OCI-LY3 (cell line): Measurements from ENCODE around the gene TJP3.

Experiments
- H2AFZ ChIP-seq: fragments of 200-600, 300-600 bp; shearing (Covaris generic); 2 replicates; pipeline ENCODE4 v1.6.0; 2014; ENCODE audit warnings: antibody characterized with exemption, low read depth, low read length
- H3K27ac ChIP-seq: fragments of 200-600, 300-600 bp; sonication (generic); 2 replicates; pipeline ENCODE4 v1.5.1; 2014; ENCODE audit warnings: mild to moderate bottlenecking, low read length, moderate library complexity, mixed read lengths
- H3K27me3 ChIP-seq: fragments of 200-600, 300-600 bp; sonication (generic); 2 replicates; pipeline ENCODE4 v1.6.1; 2014; ENCODE audit warnings: low read depth, low read length, mixed read lengths
- H3K36me3 ChIP-seq: fragments of 200-600, 300-600 bp; sonication (generic); replicated peaks from 2 replicates; pipeline ENCODE3; 2014; ENCODE audit warnings: low read depth, low read length, mixed read lengths
- H3K4me1 ChIP-seq: fragments of 300-600, 200-600 bp; sonication (generic); 2 replicates; pipeline ENCODE4 v1.6.1; 2014; ENCODE audit warnings: low read length, mixed read lengths
- H3K4me2 ChIP-seq: fragments of 200-600, 300-600 bp; sonication (generic); 2 replicates; pipeline ENCODE4 v1.6.1; 2014; ENCODE audit warnings: low read length, mixed read lengths
- H3K4me3 ChIP-seq: fragments of 300-600, 200-600 bp; sonication (generic); 2 replicates; pipeline ENCODE4 v1.5.1; 2014; ENCODE audit warnings: antibody characterized with exemption, mild to moderate bottlenecking, low read length, moderate library complexity
- H3K79me2 ChIP-seq: fragments of 300-600, 200-600 bp; shearing (Covaris generic); 2 replicates; pipeline ENCODE4 v1.6.1; 2014; ENCODE audit warnings: mild to moderate bottlenecking, low read length, mixed read lengths
- H3K9ac ChIP-seq: fragments of 300-600, 200-600 bp; shearing (Covaris generic); 2 replicates; pipeline ENCODE4 v1.6.0; 2014; ENCODE audit warnings: mild to moderate bottlenecking, low read length, moderate library complexity
- H3K9me3 ChIP-seq: fragments of 200-600, 300-600 bp; shearing (Covaris generic); 2 replicates; pipeline ENCODE4 v1.6.1; 2014; ENCODE audit warnings: low read length, mixed read lengths; ENCODE audit not compliant: insufficient read depth
- H4K20me1 ChIP-seq: fragments of 200-600, 300-600 bp; sonication (generic); 2 replicates; pipeline ENCODE4 v1.6.1; 2016; ENCODE audit warnings: low read length, mixed read lengths; ENCODE audit not compliant: insufficient read depth
- CTCF ChIP-seq: fragments of 200-600, 300-600 bp; sonication (generic); IDR thresholded peaks from 2 replicates; pipeline ENCODE4 v1.5.1; 2014; ENCODE audit warnings: antibody characterized with exemption, low read length, low read depth
- EZH2phosphoT487 ChIP-seq: fragments of 200-600 bp; shearing (Covaris generic); IDR thresholded peaks from 2 replicates; pipeline ENCODE4 v1.6.1; 2018; ENCODE audit warnings: antibody characterized with exemption, mixed run types, low read depth

TJP3 gene

GRCh38 chr19:3710265-3710812 is 2.2 kb downstream of the TJP3 start:
- Histone ChIP-seq H2AFZ (no peak overlapping the region), H3K27ac (no peak overlapping the region), H3K27me3 (peaks cover 11% of the 10 kb centered on the region; the same call in 1 of the 2 replicates), H3K79me2 (no peaks in the 10 kb centered on the region), H3K36me3 (no peaks in the 10 kb centered on the region), H3K4me3 (no peak overlapping the region), H4K20me1 (no peaks in the 10 kb centered on the region), H3K9me3 (no peaks in the 10 kb centered on the region), H3K9ac (no peak overlapping the region), H3K4me1 (no peaks in the 10 kb centered on the region), H3K4me2 (no peak overlapping the region)
- TF ChIP-seq CTCF (no peak), EZH2phosphoT487 (no peak)

- Histone ChIP-seq H3K4me1 (no peaks in the 10 kb centered on the region), H2AFZ (no peak overlapping the region), H3K4me3 (no peak overlapping the region), H3K27ac (no peak overlapping the region), H4K20me1 (no peaks in the 10 kb centered on the region), H3K9me3 (no peaks in the 10 kb centered on the region), H3K4me2 (no peak overlapping the region), H3K9ac (no peak overlapping the region), H3K36me3 (no peaks in the 10 kb centered on the region), H3K79me2 (no peaks in the 10 kb centered on the region), H3K27me3 (peaks cover 9% of the 10 kb centered on the region; the same call in 1 of the 2 replicates)
- no peak for TF ChIP-seq EZH2phosphoT487
- TF ChIP-seq CTCF, result no peak
Measured at GRCh38 chr19:3712663-3713611, 4.8 kb downstream of the TJP3 start.

- Histone ChIP-seq H4K20me1 (no peaks in the 10 kb centered on the region), H3K36me3 (no peaks in the 10 kb centered on the region), H3K4me2 (no peak overlapping the region), H3K4me1 (no peaks in the 10 kb centered on the region), H3K27ac (no peak overlapping the region), H3K27me3 (peaks cover 8% of the 10 kb centered on the region; the same call in 1 of the 2 replicates), H3K9me3 (no peaks in the 10 kb centered on the region), H3K9ac (no peak overlapping the region), H2AFZ (no peak overlapping the region), H3K4me3 (no peak overlapping the region), H3K79me2 (no peaks in the 10 kb centered on the region)
- no peak for TF ChIP-seq EZH2phosphoT487
- no peak for TF ChIP-seq CTCF
Measured at GRCh38 chr19:3716147-3716668, 8.0 kb downstream of the TJP3 start.

- TF ChIP-seq EZH2phosphoT487, result no peak
- TF ChIP-seq CTCF, result no peak
- H3K27ac ChIP-seq, result no peak overlapping the region
- no peaks in the 10 kb centered on the region for H3K36me3 ChIP-seq
Measured at GRCh38 chr19:3719868-3720267, 11.7 kb downstream of the TJP3 start.

More at GRCh38 chr19:3719868-3720267, 11.7 kb downstream of the TJP3 start:
- Histone ChIP-seq H2AFZ (no peak overlapping the region), H3K9me3 (no peaks in the 10 kb centered on the region), H3K4me2 (no peak overlapping the region), H3K4me3 (no peak overlapping the region), H3K27me3 (peaks cover 9% of the 10 kb centered on the region; the same call in 1 of the 2 replicates), H3K4me1 (no peaks in the 10 kb centered on the region), H4K20me1 (no peaks in the 10 kb centered on the region), H3K79me2 (no peaks in the 10 kb centered on the region), H3K9ac (no peak overlapping the region)
